NCI-H2029 treated with DMSO at 0.1 percent for 48 hours (cell line): Measurements from ENCODE around the gene KRT8.
"Not testable (repeated sequence)": the region's sequence is repeated elsewhere in the genome, so short reads cannot be mapped to it uniquely, and the experiment has no call there.

Experiments
- DNase-seq: peaks from one replicate; lab custom pipeline; 2025; lab: John Stamatoyannopoulos, UW

KRT8 gene

GRCh38 chr12:52901715-52902541, 2.9 kb downstream of the KRT8 start:
- no peak for DNase-seq

GRCh38 chr12:52900896-52901714, 3.8 kb downstream of the KRT8 start:
- no peak for DNase-seq

- DNase-seq: no peak
Measured at GRCh38 chr12:52900166-52900895, 4.5 kb downstream of the KRT8 start.

GRCh38 chr12:52899338-52900035, 5.4 kb downstream of the KRT8 start:
- DNase-seq: no peak

- peak; percentile 15 for DNase-seq
Measured at GRCh38 chr12:52896190-52897100, 8.4 kb downstream of the KRT8 start.

- peak; percentile 91 for DNase-seq
Measured at GRCh38 chr12:52895726-52896189, 9.1 kb downstream of the KRT8 start.

- no peak for DNase-seq
Measured at GRCh38 chr12:52892974-52893373, 11.9 kb downstream of the KRT8 start.

GRCh38 chr12:52892207-52892852, 12.5 kb downstream of the KRT8 start:
- no peak for DNase-seq

- DNase-seq: no peak
Measured at GRCh38 chr12:52891044-52891443, 13.8 kb downstream of the KRT8 start.

GRCh38 chr12:52890417-52890816, 14.5 kb downstream of the KRT8 start:
- no peak for DNase-seq

GRCh38 chr12:52884526-52885293, 20.2 kb downstream of the KRT8 start:
- peak; percentile 58 for DNase-seq

GRCh38 chr12:52880499-52880898, 24.4 kb downstream of the KRT8 start:
- DNase-seq: not testable (repeated sequence)

GRCh38 chr12:52879394-52880351, 25.2 kb downstream of the KRT8 start:
- peak; percentile 77 for DNase-seq

- DNase-seq: no peak
Measured at GRCh38 chr12:52878507-52879393, 26.1 kb downstream of the KRT8 start.

- DNase-seq: no peak
Measured at GRCh38 chr12:52877242-52877641, 27.6 kb downstream of the KRT8 start.

GRCh38 chr12:52876372-52876771, 28.5 kb downstream of the KRT8 start:
- DNase-seq: peak; percentile 80
